ENCODE results near the gene CCDC88C.

CCDC88C gene

DNA sequence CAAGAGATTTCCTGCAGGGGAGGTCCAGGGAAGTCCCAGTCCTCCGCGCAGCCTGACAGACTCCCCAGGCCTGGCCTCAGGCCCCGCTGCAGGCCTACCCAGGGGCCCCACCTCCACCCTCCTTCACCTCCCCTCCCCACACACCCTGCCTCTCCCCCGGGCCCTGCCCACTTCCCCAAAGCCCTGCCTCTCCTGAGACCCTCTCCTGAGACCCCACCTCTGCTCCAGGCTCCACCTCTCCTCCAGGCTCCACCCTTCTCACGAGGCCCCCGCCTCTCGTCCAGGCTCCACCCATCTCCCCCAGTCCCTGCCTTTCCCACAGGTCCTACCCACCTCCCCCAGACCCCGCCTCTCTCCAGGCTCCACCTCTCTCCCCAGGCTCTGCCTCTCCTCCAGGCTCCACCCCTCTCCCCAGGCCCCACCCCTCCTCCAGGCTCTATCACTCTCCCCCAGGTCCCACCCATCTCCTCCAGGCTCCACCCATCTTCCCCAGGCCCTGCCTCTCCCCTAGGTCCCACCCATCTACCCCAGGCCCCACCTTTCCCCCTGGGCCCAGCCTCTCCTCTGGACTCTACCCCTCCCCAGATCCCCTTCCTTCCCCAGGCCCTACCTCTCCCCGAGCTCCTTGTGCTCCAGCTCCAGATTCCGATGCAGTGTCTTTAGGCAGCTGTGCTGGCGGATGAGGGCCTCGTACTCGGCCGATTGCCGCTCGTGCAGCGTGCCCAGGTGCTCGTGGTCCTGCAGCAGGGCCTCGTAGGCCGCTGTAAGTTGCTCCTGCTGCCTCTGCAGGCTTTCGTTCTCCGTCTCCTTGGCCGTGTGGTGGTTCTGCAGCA lies 114.3 kb downstream of the CCDC88C start:
- DNase-seq = peak; percentile 28

DNA sequence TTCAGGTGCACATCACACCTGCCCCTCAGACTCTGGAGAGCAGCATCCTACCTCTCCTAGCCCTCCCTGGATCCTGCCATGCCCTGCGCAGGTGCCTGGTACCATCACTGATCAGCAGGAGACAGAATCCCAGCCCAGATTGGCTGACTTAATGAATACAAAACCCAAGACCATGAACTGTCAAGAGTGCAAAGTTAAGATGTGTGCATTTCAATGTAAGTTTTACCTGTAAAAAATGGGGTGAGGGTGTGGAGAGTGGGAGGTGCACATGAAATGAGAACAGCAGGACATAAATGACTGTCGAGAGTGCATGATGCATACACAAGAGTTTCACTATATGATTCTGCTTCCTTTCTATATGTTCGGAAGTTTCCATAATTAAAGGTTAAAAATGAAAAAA lies 115.2 kb downstream of the CCDC88C start:
- DNase-seq = no peak

DNA sequence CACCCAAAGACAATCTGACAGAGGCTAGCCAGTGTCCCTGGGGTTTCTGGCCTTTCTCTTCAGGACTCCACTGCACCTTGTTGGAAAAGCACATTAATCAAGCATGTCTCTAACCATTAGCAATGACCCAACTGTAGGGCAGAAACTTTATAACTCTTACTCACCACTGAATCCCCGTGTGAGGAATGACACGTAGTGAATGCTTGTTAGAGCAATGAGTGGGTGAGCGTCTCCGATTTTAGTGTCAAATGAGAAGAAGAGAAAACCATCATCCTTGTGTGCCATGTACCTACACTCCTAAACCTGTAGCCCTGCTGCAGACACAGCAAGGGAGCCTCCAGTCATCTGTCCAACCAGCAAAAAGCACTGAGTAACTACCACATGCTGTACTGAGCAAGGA lies 116.7 kb downstream of the CCDC88C start:
- no peak for DNase-seq

DNA sequence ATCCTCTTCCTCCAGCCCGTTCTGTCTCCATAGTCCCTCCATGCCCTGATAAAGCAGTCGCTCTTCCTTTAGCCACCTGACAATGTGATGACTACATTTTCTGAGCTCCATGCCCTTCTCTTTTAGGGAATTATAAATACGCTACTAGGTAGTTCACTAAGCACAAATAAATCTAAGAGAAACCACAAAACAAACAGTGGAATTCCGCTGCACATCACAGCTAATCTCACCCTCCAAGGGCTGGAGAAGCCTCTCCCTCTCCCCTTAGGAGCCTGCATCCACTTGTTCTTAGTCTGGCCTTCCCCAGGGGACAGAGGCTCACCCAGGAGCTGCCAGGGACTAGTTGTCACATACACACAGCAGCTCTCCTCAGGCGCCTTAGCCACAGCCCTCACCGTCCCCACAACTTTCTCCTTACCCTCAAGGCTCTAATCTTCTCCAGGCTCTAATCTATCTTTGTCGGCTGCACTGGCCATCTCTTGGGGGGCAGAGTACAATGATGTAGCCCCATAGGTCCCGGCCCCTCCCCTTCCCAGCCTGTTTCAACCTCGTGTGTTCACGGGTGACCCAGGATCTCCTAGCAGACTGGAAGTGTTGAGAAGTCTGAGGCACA lies 117.2 kb downstream of the CCDC88C start:
- no peak for DNase-seq

DNA sequence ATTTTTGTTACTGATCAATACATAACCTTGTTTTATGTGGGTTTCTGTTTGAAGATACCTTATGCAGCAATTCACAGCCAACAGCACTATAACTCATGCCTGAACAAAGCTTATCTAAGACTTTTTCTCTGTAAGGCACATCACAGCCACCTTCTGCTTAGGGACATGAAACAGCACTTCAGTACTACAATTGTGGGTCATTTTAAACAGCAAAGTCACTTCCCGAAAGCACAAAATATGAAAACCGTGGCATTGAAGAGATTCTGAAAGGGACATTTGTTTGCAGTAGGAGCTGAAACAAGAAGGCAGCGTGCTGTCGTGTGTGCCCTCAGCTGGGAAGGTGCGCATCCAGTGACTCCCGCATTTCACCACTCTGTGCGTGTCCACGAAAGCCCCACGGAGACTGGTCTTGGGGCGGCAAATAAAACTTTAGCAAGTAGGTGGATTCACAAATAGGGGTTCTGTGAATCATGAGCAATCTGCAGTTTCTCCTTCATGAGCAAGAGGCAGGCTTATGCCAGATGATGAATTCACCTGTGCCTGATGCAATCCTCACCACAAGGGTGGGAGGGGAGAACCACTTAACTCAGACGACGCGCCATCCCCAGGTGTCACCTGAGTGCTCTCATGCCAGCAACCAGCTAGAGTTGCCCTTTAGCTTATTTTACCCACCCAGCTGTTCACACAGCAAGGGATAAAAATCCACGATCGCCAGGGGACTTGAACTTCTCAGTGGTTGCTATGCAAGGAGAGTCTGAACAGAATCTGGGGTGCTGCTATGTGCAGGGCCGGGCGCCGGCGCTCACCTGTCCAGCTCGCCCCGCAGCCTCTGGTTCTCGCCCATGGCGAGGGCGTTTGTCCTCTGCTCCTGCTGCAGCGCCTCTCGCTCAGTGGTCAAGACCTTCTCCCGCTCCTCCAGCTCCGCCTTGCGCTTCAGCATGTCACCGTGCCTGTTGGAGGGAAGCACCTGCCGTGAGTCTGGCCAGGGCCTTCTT lies 118.2 kb downstream of the CCDC88C start:
- DNase-seq = no peak

DNA sequence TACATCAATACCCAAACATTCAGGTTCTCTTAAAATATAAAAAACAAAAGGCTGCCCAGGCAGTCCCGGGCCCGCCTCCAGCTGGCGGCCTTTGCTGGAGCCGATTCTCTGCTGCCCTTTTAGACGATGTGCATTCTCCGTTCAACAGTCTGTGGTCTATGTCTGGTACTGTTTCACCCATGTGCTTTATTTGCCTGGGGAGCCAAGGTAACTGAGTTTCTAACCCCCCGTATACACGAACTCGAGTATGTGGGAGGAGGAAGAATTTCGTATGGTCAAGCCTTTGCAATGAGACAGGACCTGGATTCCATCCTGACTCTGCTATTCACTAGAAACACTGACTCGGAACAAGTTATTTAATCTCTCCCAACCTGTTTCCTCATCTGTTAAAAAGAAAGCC lies 119.0 kb downstream of the CCDC88C start:
- DNase-seq = no peak

DNA sequence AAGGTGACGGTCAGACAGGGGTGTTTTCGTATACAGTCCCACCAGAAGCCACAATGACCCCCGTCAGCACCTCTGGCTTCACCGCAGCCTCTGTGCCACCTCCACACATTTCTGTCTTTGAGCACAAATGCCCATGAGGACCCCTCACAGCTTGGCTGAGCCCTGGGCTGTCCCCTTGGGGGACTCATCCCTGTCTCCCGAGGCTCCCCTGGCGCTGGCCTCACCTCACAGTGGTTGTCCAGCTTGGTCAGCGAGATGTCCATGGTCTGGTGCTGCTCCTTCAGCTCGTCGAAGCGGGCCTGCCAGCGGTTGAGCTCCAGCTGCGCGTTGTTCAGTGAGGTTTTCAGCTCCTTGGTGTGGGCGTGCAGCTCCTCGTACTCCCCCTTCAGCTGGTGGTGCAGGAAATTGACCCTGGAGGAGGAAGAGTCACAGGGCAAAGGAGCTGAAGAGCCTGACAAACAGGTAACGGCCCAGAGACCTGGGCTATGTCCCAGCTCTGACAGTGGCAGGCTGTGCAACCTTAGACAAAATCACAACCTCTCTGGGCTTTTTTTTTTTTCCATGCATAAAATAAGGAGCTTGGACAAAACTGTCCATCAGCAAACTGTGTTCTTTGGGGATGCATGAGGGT lies 120.4 kb downstream of the CCDC88C start:
- DNase-seq = no peak

DNA sequence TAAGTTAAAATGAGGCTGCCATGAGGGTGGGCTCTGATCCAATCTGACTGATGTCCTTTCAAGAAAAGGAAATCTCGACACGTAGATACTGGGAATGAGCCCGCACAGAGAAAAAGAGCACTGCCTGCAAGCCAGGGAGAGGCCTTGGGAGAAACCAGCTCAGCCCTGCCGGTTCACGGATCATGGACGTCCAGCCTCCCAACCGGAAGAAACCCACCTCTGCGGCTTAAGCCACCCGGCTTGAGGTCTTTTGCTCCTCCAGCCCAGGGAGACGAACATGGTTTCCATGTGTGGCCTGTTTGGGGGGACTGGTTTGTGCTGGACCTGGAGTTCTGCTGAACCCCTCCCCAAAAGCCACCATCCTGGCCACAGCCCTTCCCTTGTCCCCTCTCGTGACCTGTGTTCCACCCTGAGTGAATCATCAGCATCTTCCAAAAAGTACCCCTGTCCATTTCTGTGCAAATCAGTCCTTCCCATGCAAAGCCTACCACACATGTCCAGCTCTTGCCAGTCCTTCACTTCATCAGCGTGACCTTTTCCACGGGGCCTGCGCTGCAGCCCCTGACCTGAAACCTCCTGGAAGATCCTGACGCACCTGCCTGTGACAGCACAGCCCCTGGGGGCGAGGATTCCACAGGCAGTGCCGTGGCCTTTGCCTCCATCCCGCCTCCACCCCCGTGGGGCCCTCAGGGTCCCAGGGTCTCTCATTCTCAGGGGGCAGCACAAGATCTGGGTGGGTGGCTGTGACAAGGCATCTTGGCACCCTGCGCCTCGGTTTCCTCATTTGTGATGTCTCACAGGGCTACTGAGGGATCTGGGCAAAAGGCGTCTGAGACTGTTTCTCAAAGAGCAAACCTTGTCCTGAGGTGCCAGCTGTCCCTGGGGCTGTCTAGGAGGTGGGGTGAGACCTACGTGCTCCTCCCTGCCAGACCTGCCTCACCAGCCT lies 121.5 kb downstream of the CCDC88C start:
- no peak for DNase-seq

DNA sequence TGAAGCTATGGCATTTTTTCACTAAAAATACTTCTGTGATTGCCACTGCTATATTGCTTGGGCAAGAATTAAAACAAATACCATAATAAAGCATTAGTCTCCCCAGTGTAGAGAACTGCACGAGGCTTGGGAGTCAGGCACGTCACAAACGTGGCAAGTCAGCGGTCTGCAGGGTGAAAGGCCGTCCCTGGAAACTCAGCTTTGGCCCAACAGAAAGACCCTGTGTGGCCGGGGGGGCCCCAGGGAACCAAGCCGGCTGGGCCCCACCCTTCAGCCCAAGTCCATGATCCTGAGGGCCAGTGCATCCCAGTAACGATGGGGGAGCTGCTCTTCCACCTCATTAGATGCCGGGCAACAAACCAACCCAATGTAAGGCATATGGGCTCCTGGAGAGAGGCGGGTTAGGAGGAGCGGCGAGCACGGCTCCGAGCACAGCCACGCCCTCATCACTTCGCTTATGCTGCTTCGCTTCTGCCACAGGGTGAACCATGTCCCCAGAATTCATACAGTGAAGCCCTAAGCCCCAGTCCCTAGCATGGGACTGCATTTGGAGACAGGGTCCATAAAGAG lies 122.3 kb downstream of the CCDC88C start:
- DNase-seq = no peak

DNA sequence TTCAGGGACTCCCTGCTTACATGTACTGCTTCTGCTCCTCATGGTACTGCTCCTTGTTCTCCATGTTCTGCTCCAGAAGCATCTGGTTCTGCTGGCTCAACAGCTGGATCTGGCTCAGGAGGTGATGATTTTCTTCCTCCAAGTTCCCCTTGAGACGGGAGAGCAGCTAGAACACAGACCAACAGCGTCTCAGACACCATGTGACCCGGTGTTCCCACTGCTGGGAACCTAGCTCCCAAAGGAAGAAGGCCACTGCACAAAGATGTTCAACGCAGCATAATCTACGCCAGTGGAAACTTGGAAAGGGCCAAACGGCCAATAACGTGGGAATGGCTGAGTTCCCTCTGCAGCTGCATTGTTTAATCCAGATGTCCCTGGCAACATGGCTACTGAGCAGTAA lies 123.5 kb downstream of the CCDC88C start:
- DNase-seq = no peak

DNA sequence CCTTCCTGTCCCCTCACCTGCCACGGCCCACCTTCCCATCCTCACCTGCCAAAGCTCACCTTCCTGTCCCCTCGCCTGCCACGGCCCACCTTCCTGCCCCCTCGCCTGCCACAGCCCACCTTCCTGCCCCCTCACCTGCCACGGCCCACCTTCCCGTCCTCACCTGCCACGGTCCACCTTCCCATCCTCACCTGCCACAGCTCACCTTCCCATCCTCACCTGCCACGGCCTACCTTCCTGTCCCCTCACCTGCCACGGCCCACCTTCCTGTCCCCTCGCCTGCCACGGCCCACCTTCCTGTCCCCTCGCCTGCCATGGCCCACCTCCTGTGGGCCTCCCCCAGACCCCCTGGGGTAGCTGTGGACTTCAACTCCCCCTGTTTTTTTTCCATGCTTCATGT lies 124.3 kb downstream of the CCDC88C start:
- no peak for DNase-seq

DNA sequence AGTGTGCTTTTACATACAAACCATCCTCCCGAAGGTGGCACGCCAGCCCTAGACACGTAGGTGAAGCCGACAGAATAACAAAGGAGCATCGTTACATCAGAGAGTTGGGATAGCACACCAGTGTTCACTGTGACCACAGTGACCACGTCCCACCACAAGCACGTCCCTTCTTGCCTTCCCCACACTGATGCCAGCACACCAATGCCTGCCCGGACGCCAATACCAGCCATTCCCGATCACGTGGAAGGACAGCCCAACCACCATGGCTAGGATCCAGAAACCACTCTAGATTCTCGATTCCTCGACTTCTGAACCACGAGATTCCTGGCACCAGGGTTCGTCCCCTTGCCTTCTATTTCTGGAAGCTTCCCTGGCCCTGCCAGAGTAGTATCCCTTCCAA lies 125.1 kb downstream of the CCDC88C start:
- DNase-seq = no peak

DNA sequence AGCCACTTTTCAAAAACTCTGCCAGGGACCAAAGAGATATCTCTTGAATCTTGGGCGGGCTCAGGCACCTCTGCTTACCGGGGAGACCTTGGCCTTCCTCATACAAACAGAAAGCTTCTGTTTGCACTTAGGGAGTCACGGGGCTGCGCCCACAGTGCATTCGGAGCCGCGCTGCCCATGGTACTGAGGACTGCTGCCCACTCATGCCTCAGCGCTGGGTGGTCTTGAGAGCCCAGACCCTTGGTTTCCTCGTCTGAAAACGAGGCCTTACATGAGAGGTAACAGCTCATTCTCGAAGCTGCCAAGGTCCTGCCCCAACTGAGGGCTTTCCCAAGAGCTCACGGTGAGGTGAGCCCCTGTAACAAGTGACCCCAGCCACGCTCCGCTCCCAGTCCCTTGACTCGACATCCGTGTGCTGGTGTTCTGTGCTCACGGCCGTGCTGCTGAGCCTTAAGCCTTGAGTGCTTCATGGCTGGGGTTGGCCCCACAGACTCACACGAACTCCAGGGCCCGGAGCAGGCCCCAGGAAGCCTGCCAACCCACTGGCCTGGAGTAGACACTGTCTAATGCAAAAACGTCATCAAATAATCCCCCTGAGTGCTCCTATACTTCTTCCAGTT lies 125.7 kb downstream of the CCDC88C start:
- DNase-seq = no peak

DNA sequence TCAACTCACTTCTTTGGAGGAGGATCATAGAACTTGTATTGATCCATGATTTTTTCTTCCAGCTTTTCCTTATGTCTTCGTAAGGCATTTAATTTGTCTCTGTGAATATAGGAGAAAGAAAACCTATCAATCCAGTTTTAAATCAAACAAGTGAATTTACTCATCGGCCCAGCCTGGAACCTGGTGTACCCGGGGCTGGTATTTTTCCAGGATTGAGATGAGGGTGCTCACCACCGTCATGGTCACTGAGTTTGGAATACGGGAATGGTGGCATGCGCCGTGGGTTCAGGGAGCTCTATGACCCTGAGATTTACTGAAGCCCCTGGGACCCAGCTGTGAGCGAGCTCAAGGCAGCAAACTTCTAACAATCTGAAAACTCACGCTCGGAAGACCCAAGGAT lies 126.6 kb downstream of the CCDC88C start:
- no peak for DNase-seq

DNA sequence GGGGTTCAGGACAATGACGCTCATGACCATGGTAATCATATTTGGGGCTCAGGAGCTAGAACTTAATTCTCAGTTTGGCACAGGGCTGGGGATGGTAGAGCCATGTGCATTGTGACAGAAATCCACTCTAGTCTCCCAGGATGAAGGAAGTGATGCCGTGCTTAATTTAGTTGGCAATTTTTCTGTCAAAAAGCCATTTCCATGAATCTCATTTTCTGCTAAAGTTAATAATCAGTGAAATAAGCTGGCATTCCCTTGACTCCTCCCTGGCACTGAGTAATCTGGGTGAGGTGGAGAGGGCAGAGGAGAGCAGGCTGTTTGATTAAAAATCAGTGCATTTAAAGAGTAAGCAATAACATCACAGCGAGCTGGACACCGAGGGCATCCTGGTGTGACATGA lies 128.2 kb downstream of the CCDC88C start:
- DNase-seq = no peak

DNA sequence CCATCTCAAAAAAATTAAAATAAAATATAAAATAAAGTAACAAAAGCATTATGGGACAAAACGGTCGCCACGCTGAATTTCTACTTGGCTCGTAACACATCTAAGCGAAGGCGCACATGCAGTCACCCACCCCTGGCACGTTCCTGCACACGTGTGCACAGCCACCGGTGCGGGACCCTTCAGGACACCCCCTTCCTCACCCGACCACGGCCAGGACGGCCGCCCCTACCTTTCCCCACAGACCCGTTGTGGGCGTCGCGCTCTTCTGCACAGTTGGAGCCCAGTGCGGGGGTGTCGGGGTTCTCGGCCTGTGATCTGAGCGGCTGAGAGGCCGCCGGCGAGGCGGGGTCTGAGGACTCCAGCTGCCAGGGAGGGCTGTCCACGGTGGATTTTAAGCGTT lies 128.7 kb downstream of the CCDC88C start:
- DNase-seq = no peak

DNA sequence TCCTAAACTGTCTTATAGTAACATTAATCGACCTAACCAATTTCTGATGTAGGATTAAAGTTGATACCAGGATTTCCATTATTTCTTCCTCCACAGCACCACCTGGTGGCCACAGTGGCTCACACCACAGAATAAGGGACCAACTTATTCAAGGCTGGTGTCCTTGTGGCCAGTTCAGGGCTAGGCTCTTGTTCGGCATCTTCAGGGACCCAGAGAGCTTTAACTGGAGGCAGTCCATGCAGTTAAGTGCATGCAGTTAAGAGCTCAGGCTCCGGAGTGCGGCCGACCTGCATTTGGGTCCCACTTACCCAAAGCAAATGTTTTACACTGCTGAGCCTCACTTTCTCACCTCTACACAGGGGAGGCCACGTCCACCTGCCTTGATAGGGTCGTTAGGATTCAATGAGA lies 131.1 kb downstream of the CCDC88C start:
- peak; percentile 18 for DNase-seq

DNA sequence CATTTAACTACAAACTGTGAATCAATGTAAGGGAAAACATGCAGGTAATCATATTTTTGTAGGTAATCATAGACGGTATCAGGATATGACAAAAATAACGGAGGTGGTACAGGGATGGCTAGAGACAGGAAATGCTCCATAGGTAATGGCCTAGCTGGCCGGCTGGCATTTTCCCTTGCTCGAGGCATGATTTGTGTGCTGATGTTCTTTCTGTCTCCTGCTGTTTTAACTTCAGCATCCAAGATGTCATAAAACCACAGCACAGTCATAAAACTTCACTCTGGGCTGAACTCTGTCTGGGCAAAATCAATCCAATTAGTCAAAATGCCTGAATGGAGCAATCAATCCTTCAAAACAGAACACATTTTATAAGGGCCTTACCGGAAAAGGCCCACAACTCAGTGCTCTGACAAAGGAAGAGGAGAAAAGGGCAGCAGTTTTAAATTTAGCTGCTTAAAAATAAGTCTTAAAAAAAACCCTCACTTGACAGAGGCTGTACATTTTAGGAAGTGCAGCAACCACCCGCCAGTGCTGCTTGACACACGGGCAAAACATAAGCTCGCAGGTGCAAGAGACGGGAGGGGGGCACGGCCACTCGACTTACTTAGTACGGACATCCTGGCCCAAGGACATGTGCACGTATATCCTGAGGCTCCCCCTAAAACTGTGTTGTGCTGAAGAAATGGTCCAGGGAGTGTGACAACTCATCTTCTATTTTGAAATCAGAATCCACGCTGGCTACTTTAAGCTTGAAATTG lies 132.7 kb downstream of the CCDC88C start:
- DNase-seq = no peak

DNA sequence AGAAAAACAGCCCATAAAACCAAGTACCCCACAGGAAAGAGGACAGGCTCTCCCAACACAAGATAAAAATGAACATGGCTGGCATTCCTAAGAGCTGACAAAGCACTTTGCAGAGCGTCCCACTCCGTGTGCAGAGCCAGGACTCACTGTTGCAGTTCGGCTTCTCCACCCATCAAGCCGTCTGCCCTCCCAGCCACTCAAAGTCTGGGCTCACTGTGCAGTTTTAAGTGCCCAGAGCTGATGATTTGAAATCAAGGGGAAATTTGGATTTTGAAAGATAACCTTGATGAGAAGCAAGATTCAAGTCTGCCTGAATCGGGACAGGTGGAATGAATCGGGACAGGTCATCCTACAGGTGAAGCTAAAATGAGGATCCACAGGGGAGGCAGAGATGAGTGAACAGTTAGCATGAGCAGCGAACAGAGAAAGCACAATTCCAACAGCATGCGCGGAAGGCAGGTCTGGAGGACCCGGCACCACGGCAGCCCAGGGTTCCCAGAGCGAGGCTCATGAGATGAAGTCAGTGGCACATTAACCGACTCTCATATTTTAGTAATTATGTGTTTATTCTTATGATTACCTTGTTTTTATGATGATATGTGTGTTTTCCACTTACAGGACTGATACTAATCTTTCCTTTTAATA lies 133.4 kb downstream of the CCDC88C start:
- DNase-seq = peak; percentile 71

DNA sequence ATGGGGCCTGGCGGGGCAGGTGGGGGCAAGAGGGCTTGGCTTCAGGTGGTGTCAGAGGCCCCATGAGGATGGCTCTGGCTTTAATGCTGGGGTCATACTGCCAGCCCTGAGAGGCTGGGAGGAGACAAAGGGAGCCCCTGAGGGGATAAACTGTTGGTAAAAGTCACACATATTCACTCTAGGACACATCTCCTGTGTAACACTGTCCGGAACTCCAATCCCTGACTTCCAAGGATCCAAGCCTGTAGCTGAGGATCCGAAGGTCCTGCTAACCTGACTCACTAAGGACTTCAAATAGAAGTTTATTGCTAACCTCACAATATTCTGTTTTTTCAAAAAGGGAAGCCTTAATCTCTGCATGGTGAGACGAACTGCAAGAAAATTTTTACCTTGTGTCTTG lies 134.0 kb downstream of the CCDC88C start:
- no peak for DNase-seq
